ENCODE measurements around the gene SMARCAL1. TPM values are rescaled to one million over a fixed set of nuclear protein-coding genes. Genes with fewer than 3 reads are reported as not detected.
A peak's percentile ranks its signal among the peaks of the same experiment; 100 is the strongest.

Gene SMARCAL1
- total RNA-seq, 6 experiments from 2014 or later: 6.1 to 11.0 (median 7.9) TPM

DNA sequence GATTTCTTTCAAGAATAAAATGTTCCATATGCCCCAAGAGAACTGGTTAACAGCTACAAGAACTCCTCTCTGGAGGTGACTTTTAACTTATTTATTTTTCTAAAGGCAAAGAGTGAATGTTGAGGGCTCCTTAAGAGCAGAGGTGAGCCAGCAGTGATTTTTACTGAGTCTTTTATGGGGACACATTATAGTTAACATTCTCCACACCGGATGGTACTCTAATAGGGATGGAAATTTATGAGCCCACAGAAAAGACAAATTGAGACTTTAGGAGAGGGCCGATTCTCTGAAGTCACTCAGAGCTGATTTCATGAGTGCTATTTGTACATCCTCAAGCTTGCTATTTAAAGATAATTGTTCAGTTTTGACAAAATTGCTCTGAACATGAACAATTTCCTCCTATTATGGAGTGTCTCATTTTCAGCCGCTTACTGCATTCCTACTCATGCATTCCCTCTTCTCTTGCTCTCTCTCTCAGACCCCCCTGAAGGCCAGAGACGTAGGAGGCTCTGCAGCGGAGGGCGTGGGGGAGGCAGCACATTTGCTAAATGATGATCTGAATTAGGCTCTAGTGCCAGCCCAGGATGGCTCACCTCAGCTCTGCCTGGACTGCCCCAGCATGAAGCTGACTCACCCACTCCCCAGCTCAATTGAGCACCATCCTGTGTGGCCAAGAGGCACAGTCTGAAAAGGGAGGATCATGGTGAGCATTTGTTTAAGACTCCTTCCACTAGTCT is 80.5 kb downstream of the SMARCAL1 start:
- no peak for TF ChIP-seq POLR2A (IDR thresholded peaks at IDR 0.05)
- TF ChIP-seq, protein P1, sequence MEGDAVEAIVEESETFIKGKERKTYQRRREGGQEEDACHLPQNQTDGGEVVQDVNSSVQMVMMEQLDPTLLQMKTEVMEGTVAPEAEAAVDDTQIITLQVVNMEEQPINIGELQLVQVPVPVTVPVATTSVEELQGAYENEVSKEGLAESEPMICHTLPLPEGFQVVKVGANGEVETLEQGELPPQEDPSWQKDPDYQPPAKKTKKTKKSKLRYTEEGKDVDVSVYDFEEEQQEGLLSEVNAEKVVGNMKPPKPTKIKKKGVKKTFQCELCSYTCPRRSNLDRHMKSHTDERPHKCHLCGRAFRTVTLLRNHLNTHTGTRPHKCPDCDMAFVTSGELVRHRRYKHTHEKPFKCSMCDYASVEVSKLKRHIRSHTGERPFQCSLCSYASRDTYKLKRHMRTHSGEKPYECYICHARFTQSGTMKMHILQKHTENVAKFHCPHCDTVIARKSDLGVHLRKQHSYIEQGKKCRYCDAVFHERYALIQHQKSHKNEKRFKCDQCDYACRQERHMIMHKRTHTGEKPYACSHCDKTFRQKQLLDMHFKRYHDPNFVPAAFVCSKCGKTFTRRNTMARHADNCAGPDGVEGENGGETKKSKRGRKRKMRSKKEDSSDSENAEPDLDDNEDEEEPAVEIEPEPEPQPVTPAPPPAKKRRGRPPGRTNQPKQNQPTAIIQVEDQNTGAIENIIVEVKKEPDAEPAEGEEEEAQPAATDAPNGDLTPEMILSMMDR (IDR thresholded peaks at IDR 0.05): no peak
- no peak for DNase-seq
- Histone ChIP-seq H3K27ac (no peak overlapping the region), H3K4me1 (peaks cover 0 to 3% (median 0%) of the 10 kb centered on the region in 4 donors), H3K9me3 (no peaks in the 10 kb centered on the region), H3K36me3 (no peaks in the 10 kb centered on the region), H3K27me3 (no peaks in the 10 kb centered on the region), H3K4me3 (no peak overlapping the region)
- intact Hi-C loops (cut with DNase I): no loop called here
- 85% methylated on average over 4 of the region's 6 CpGs for WGBS (ENCODE audit: insufficient coverage, low coverage, low lambda C conversion rate, missing lambda C conversion rate)
- ATAC-seq: no peak

DNA sequence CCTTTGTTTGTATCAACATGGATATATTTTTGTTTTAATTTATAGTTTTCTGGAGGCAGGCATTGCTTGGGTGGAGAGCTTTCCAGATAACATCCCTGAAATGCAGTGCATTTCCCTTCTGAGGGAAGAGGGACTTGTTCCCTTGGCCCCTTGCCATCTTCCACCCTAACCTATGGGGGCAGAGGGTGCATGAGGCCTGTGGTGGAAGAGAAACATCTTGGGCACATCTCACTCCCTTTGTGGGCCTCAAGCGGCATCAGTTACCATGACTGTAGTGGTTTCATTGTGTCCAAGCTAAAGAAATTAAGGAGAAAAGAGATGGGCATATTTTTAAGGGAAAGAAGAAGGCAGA is 81.0 kb downstream of the SMARCAL1 start:
- no CpG with 5 or more reads among the region's 1 CpG for WGBS (ENCODE audit: insufficient coverage, low coverage, low lambda C conversion rate, missing lambda C conversion rate)
- H3K27me3 ChIP-seq: no peaks in the 10 kb centered on the region
- no peaks in the 10 kb centered on the region for H3K9me3 ChIP-seq
- no peak for DNase-seq
- peaks cover 0 to 6% (median 0%) of the 10 kb centered on the region in 4 donors for H3K4me1 ChIP-seq
- no peak overlapping the region for H3K4me3 ChIP-seq
- intact Hi-C loops (cut with DNase I): no loop called here
- no peak for TF ChIP-seq POLR2A (IDR thresholded peaks at IDR 0.05)
- TF ChIP-seq, protein P1 (IDR thresholded peaks at IDR 0.05): no peak
- ATAC-seq: no peak
- no peak overlapping the region for H3K27ac ChIP-seq
- no peaks in the 10 kb centered on the region for H3K36me3 ChIP-seq

DNA sequence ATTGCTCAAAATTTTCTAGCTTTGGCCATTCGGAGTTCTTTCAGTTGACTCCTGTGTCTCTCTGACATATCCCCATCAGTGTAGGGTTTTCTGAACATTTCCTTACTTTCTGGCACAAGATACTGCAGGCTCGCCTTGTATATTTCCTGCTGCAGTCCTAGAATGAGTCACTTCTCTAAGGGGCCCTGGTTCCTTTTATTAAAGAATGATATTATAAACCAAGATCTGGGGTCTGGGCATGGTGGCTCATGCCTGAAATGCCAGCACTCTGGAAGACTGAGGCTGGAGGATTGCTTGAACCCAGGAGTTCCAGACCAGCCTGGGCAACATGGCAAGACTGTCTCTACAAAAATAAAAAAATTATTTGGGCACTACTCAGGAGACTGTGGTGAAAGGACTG is 83.4 kb downstream of the SMARCAL1 start:
- ATAC-seq (no peak), DNase-seq (no peak)
- WGBS (ENCODE audit: insufficient coverage, low coverage, low lambda C conversion rate, missing lambda C conversion rate): 55% methylated on average over 2 of the region's 2 CpGs
- TF ChIP-seq POLR2A (IDR thresholded peaks at IDR 0.05): no peak
- TF ChIP-seq, protein P1 (IDR thresholded peaks at IDR 0.05): no peak
- Histone ChIP-seq H3K9me3 (no peaks in the 10 kb centered on the region), H3K4me1 (peaks cover 0 to 16% (median 6%) of the 10 kb centered on the region in 4 donors), H3K27me3 (no peaks in the 10 kb centered on the region), H3K4me3 (no peak overlapping the region), H3K36me3 (peaks cover 0 to 11% (median 6%) of the 10 kb centered on the region in 4 donors), H3K27ac (no peak overlapping the region)
- intact Hi-C loops (cut with DNase I): no loop called here

DNA sequence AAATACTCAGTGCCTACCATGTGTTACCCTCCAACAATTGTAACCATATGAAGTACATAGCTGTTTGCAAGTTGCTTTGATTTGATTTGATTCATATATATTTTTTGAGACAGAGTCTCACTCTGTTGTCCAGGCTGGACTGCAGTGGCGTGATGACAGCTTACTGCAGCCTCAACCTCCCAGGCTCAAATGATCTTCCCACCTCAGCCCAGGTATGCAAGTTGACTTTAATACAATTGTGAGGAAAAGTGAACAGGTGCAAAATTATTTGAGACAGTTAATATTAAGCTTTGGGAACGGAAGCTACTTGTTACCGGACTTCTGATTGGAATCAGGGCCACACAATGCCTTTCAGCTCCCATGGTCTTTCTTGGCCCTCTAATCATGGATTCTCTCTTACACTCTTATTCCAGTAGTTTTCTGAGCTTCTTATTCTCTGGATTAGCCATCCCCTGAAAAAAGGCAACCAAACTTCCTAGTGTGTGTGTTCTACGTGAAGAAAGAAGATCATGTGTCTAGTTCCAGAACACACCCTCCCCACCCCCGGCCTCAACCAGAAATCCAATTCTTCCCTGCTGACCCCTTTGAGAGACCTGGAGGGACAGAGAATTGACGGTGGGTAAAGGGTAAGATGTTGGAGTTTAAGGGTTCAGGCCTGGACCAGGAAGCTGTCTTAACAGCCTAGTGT is 85.2 kb downstream of the SMARCAL1 start:
- peak overlapping the region; percentile 68 to 84 (median 81) for H3K4me3 ChIP-seq
- peaks cover 4 to 29% (median 18%) of the 10 kb centered on the region in 4 donors for H3K36me3 ChIP-seq
- no peak for DNase-seq
- peak overlapping the region in 1 of 3 donors; percentile 55 for H3K27ac ChIP-seq
- WGBS (ENCODE audit: insufficient coverage, low coverage, low lambda C conversion rate, missing lambda C conversion rate): 64% methylated on average over 6 of the region's 6 CpGs
- no peak for ATAC-seq
- no peak for TF ChIP-seq POLR2A (IDR thresholded peaks at IDR 0.05)
- TF ChIP-seq, protein P1 (IDR thresholded peaks at IDR 0.05): no peak
- H3K4me1 ChIP-seq: peaks cover 0 to 16% (median 7%) of the 10 kb centered on the region in 4 donors
- intact Hi-C loops (cut with DNase I): no loop called here
- no peaks in the 10 kb centered on the region for H3K27me3 ChIP-seq
- H3K9me3 ChIP-seq: no peaks in the 10 kb centered on the region

All from right lobe of liver (tissue), 6 donors.